IPS DF 6.9 (cell line): ENCODE results near the gene ZNF641.

Experiments
- DNase-seq: peaks from one replicate; pipeline ENCODE4 v3.0.0-alpha.2; 2013; ENCODE audit warnings: low read depth, low spot score
- H3K27ac ChIP-seq: one replicate; pipeline ENCODE4 v1.5.1; 2013; ENCODE audit warnings: low read length, control low read depth
- H3K27me3 ChIP-seq: 2 replicates; pipeline ENCODE4 v1.6.1; 2013; ENCODE audit warnings: mild to moderate bottlenecking, low read length; ENCODE audit not compliant: control insufficient read depth, insufficient read depth
- H3K36me3 ChIP-seq: 2 replicates; pipeline ENCODE4 v1.6.1; 2013; ENCODE audit warnings: low read length; ENCODE audit not compliant: control insufficient read depth, insufficient read depth
- H3K4me1 ChIP-seq: 2 replicates; pipeline ENCODE4 v1.6.1; 2013; ENCODE audit warnings: low read length; ENCODE audit not compliant: control insufficient read depth, insufficient read depth
- H3K4me3 ChIP-seq: 2 replicates; pipeline ENCODE4 v1.5.1; 2013; ENCODE audit warnings: mild to moderate bottlenecking, low read length
- H3K9me3 ChIP-seq: 2 replicates; pipeline ENCODE4 v1.6.1; 2013; ENCODE audit warnings: low read length, inconsistent platforms; ENCODE audit not compliant: control insufficient read depth, insufficient read depth
- WGBS: extraction: QIAGEN DNeasy Blood & Tissue Kit; methylation state at CpG from one replicate; pipeline ENCODE4 v1.1.7; 2013; ENCODE audit warnings: mixed read lengths, missing lambda C conversion rate; ENCODE audit not compliant: insufficient read length, insufficient coverage; 5-methylcytosine and 5-hydroxymethylcytosine counted together

ZNF641 gene

DNA sequence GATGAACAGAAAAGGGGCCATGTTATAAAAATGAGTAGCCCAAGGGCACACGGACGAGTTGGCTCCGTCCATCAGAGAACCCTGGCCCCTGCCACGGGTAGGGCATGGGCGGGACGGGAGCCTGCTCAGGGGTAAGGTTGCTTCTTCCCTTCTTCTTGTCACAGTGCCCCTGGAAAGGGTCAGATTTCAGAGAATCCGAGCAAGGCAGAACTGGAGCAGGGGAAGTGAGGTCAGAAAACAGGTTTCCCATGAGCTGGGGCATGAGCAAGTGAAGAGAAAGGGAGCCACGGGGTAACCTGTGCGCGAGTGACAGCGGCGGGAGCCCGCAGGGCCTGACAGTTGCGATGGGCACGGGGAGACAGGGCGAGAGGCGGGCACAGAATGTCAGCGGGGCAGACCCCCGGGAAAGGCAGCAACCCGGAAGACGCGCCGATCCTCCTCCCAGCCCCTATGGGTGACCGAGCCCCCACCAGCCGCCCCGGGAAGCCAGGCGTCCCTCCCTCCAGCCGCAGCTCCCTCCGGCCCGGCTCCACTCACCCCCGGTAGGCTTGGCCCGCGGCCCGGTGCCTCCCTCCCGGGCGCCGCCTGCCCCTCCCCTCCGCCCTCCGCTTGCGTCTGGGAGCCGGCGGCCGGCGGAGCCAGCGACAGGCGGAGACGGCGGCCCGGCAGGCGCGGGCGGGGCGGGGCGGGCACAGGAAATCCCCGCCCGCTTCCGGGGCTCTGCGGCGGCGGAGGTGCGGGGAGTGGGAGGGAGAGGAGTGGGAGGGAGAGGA lies at the start of gene ZNF641:
Gene ZNF641 (minus strand): TSS at position 671 of the 773 bp plus-strand sequence. CDS start 2,829 bp downstream, outside the sequence.
- H3K27me3 ChIP-seq = no peaks in the 10 kb centered on the region; the same call in 1 of the 2 replicates
- DNase-seq = peak; percentile 43
- no peaks in the 10 kb centered on the region for H3K4me1 ChIP-seq
- H3K9me3 ChIP-seq = no peaks in the 10 kb centered on the region
- no peaks in the 10 kb centered on the region; the same call in 1 of the 2 replicates for H3K36me3 ChIP-seq
- peak within 1 kb of the TSS; percentile 96 for H3K4me3 ChIP-seq
- WGBS = no CpG with 5 or more reads among the region's 61 CpGs
- H3K27ac ChIP-seq = no peak within 1 kb of the TSS

DNA sequence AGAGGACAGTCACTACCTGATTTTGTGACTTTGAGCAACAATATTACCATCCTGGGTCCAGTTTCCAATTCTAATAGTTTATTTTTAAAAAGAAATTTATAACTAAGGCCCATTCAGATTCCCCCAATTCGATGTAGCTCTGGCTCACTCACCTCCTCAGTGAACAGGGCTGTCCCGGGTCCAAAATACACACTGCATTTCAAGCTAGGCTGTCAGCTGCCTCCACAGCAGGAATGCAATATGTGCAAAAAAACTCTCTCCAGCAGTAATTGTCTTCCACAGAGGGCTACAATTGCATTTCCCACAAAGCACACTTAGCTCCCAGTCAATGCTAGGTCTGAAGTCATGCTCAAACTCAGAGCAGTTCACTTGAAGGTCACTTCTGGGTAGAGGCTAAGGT lies 39.3 kb upstream of the ZNF641 start:
- H3K27ac ChIP-seq = no peak overlapping the region
- no peaks in the 10 kb centered on the region for H3K36me3 ChIP-seq
- DNase-seq = no peak
- no peaks in the 10 kb centered on the region for H3K4me1 ChIP-seq
- no peaks in the 10 kb centered on the region for H3K9me3 ChIP-seq
- no CpG with 5 or more reads among the region's 2 CpGs for WGBS
- H3K4me3 ChIP-seq = no peak overlapping the region
- no peaks in the 10 kb centered on the region; the same call in 1 of the 2 replicates for H3K27me3 ChIP-seq

DNA sequence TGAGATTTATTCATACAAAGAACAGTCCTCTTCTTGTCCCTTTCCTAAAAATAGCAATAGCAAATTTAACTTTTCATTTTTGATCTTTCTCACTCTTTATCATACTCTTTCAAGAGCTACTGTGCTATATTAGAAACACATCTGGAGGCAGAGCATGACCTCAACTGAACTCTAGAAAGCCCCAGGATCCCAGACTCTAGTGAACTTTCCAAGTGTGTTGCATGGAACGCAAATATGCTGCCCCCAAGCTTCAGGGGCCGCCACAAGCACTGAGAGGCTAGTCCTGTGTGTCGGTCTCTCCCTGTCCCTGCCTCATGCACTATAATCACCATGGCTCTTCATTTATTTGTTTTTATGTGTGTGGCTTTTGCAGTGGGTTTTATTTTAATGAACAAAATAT lies 38.7 kb upstream of the ZNF641 start:
- Histone ChIP-seq H3K27me3 (no peaks in the 10 kb centered on the region; the same call in 1 of the 2 replicates), H3K4me3 (no peak overlapping the region), H3K9me3 (no peaks in the 10 kb centered on the region), H3K27ac (no peak overlapping the region), H3K4me1 (no peaks in the 10 kb centered on the region), H3K36me3 (no peaks in the 10 kb centered on the region)
- no peak for DNase-seq
- WGBS = no CpG with 5 or more reads among the region's 3 CpGs

DNA sequence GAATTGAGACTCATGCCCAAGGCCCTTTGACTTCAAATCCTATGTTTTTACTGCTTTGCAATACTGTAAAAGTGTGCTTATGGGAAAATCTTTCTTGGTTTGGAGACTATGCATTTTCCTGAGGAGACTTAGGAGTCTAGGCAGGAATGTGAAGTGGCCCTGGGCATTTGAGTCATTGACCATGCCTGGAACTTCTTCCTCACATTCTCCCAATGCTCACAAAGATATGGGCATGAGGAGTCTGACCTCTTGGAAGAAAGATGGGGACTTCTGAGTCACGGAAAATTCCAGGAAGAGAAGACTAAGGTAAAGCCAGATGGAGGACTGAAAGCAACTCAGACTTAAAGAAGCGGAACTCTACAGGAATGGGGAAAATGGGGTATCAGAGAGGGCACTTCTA lies 38.2 kb upstream of the ZNF641 start:
- WGBS = no CpG with 5 or more reads among the region's 2 CpGs
- Histone ChIP-seq H3K4me1 (no peaks in the 10 kb centered on the region), H3K27me3 (no peaks in the 10 kb centered on the region; the same call in 1 of the 2 replicates), H3K4me3 (no peak overlapping the region), H3K27ac (no peak overlapping the region), H3K9me3 (no peaks in the 10 kb centered on the region), H3K36me3 (no peaks in the 10 kb centered on the region)
- DNase-seq = no peak

DNA sequence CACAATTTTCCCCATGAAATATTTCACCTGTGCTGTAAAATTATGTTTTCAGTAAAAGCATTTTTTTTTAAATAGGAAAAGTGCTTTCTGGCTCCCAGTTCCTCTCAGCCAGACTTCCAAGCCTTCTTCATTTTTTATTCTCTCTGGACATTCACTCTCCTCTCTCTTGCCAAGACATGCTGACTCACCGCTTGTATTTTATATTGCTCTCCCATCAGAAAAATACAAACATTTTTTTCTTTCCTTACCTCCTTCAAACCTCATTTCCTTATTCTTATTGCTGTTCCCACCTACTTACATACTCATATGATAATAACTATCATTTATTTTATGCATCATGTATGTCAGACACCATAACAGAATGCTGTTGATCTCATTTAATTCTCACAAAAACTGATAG lies 37.7 kb upstream of the ZNF641 start:
- Histone ChIP-seq H3K4me3 (no peak overlapping the region), H3K4me1 (no peaks in the 10 kb centered on the region), H3K9me3 (no peaks in the 10 kb centered on the region)

DNA sequence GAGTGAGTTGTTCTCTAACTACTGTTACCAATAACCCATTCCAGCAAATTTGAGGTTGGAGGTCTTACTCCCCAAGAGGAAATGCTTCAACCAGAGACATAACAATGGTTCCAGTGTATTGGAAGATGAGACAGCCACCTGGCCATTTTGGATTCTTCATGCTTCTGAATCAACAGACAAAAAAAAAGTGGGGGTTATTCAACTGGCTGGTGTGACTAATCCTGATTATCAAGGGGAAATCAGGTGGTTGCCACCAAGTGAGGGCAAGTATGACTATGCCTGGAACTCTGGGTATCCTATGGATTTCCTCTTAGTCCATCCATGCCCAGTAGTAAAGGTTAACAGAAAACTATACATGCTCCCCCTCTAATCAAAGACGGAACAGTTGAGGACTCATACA lies 29.9 kb upstream of the ZNF641 start:
- Histone ChIP-seq H3K4me1 (no peaks in the 10 kb centered on the region), H3K27ac (no peak overlapping the region), H3K9me3 (no peaks in the 10 kb centered on the region), H3K4me3 (no peak overlapping the region), H3K27me3 (no peaks in the 10 kb centered on the region; the same call in 1 of the 2 replicates), H3K36me3 (no peaks in the 10 kb centered on the region)
- DNase-seq = no peak
- no CpG with 5 or more reads among the region's 1 CpG for WGBS

More for the DNA sequence above, 37.7 kb upstream of the ZNF641 start:
- no peak for DNase-seq
- no peaks in the 10 kb centered on the region for H3K36me3 ChIP-seq
- no peaks in the 10 kb centered on the region; the same call in 1 of the 2 replicates for H3K27me3 ChIP-seq
- 100% methylated on average over 1 of the region's 1 CpG for WGBS
- no peak overlapping the region for H3K27ac ChIP-seq

DNA sequence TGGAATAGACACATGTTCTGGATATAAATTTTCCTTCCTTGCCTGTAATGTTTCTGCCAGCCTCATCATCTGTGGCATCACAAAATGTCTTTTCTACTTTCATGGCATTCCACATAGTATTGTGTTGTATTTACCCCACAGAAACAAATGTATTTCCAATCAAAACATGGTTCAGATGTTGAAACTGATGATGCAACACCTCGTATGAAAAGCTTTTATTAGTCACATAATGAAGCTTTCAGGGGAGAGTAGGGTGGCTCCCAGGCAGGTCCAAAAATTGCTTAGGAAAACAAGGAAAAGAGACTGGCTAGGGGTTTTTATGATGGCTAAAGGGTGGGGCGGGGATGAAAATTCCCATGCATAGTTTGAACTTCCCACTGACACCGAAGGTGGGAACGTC lies 29.1 kb upstream of the ZNF641 start:
- no CpG with 5 or more reads among the region's 4 CpGs for WGBS

DNA sequence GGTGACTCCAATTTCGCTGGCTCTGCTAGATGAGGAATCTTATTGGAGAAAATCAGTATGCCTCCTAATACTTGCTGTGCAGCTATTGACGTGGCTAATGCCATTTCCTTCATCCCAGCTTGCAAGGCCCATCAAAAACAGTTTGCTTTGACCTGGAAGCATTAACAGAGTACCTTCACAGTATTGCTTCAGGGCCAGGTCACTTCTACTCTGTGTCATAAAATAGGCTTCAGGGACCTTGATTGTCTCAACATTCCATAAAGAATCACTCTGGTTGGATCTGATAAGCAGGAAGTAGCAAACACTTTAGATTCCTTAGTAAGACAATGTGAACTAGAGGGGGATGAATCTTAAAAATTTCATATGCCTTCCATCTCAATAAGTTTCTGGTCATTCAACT lies 26.9 kb upstream of the ZNF641 start:
- Histone ChIP-seq H3K9me3 (no peaks in the 10 kb centered on the region), H3K4me1 (no peaks in the 10 kb centered on the region), H3K27ac (no peak overlapping the region), H3K4me3 (no peak overlapping the region), H3K36me3 (no peaks in the 10 kb centered on the region), H3K27me3 (no peaks in the 10 kb centered on the region)
- no peak for DNase-seq
- no CpG with 5 or more reads among the region's 2 CpGs for WGBS

More for the DNA sequence above, 29.1 kb upstream of the ZNF641 start:
- H3K4me3 ChIP-seq = no peak overlapping the region
- H3K27ac ChIP-seq = no peak overlapping the region
- no peaks in the 10 kb centered on the region for H3K4me1 ChIP-seq
- H3K27me3 ChIP-seq = no peaks in the 10 kb centered on the region
- H3K36me3 ChIP-seq = no peaks in the 10 kb centered on the region
- H3K9me3 ChIP-seq = no peaks in the 10 kb centered on the region
- no peak for DNase-seq

DNA sequence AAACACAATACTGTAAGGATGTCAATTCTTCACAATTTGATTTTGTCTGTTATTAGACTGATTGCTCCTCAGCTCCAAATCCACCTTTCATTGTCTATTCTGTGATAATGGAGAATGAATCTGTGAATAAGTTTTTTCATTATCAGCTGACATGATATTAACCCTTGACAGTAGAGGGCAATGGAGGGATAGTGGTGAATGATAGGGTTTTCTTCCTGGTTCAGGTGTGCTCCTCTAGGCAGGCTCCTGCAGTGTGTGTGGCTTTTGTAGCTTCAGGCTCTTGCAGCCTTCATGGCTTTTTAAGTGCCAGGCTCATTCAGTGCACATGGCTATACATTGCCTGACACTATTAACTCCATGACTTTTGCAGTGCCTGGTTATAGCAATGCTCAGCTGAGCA lies 23.4 kb upstream of the ZNF641 start:
- no peaks in the 10 kb centered on the region for H3K4me1 ChIP-seq
- H3K9me3 ChIP-seq = no peaks in the 10 kb centered on the region
- no peaks in the 10 kb centered on the region for H3K36me3 ChIP-seq
- H3K27ac ChIP-seq = no peak overlapping the region
- H3K4me3 ChIP-seq = no peak overlapping the region
- DNase-seq = no peak
- H3K27me3 ChIP-seq = no peaks in the 10 kb centered on the region

DNA sequence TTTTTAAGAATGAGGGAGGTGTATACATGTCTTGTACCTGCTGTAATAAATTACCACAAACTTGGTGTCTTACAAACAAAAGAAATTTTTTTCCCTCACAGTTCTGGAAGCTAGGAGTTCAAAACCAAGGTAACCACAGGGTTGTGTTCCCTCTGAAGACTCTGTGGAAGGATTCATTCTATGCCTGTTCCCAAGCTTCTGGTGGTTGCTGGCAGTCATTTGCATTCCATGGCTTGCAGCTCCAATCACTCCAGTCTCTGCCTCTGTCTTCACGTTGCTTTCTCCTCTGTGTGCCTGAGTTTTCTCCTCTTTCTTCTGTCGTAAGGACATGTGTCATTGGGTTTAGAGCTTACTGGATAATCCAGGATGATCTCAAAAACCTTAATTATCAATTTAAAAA lies 15.4 kb upstream of the ZNF641 start:
- no peak overlapping the region for H3K27ac ChIP-seq
- DNase-seq = no peak
- no peaks in the 10 kb centered on the region for H3K36me3 ChIP-seq
- H3K4me3 ChIP-seq = no peak overlapping the region
- H3K4me1 ChIP-seq = no peaks in the 10 kb centered on the region
- no CpG with 5 or more reads among the region's 2 CpGs for WGBS
- H3K27me3 ChIP-seq = no peaks in the 10 kb centered on the region
- H3K9me3 ChIP-seq = no peaks in the 10 kb centered on the region
